Left colon (tissue), 2 donors: ENCODE measurements around the gene NCAM2. TPM values are rescaled to one million over a fixed set of nuclear protein-coding genes. Genes with fewer than 3 reads are reported as not detected.

Experiments
- ATAC-seq: fragments of 200-7000 bp; cut with Tn5 transposase; one replicate; pipeline ENCODE4 v1.9.1; 2020; ENCODE audit warnings: mild to moderate bottlenecking, moderate library complexity
- DNase-seq, 2 donors: peaks; one replicate each; pipeline ENCODE4 v3.0.0-alpha.2; 2020
- intact Hi-C, 2 donors: fragments of 100-400 bp; cut with DNase I in 1 of 2; cut with micrococcal nuclease in 1 of 2; formaldehyde crosslinking; loops; one replicate each; pipeline versions ENCODE4 v1.11.2 to v1.14.0; 2022; cut with DNase I, micrococcal nuclease
- total RNA-seq, 2 donors: library from RNA; stranded (reverse); fragmentation: NEBNext Ultra II Directional; extraction: Animal tissue kit (Norgen Biotek cat#: 25700); gene quantifications; one replicate each; pipeline ENCODE4 v1.2.1, GENCODE V29; 2021
- donor health status: DM: no; HTN: no; CAD: no.
- donor health status: DM: yes; HTN: yes; CAD: no.

Gene NCAM2
- total RNA-seq, 2 donors from 2014 or later: 2.3 to 3.5 TPM

- intact Hi-C loops: no loop called here
- DNase-seq: no peak
- no peak for ATAC-seq
Measured at GRCh38 chr21:21463456-21463855, 465.2 kb downstream of the NCAM2 start.

GRCh38 chr21:21464684-21465083 is 466.5 kb downstream of the NCAM2 start:
- intact Hi-C loops: no loop called here
- DNase-seq (no peak), ATAC-seq (no peak)

GRCh38 chr21:21466752-21467151 is 468.5 kb downstream of the NCAM2 start:
- ATAC-seq (no peak), DNase-seq (no peak)
- intact Hi-C loops: no loop called here

- DNase-seq (no peak), ATAC-seq (no peak)
Measured at GRCh38 chr21:21468003-21468402, 469.8 kb downstream of the NCAM2 start.

GRCh38 chr21:21481239-21481638 is 483.0 kb downstream of the NCAM2 start:
- no peak for DNase-seq
- no peak for ATAC-seq
- intact Hi-C loops: no loop called here

More at GRCh38 chr21:21468003-21468402, 469.8 kb downstream of the NCAM2 start:
- intact Hi-C loops: no loop called here

- intact Hi-C loops: no loop called here
- DNase-seq (no peak), ATAC-seq (no peak)
Measured at GRCh38 chr21:21508859-21509258, 510.6 kb downstream of the NCAM2 start.

GRCh38 chr21:21530680-21531079 is 532.5 kb downstream of the NCAM2 start:
- intact Hi-C loops: no loop called here
- ATAC-seq: no peak

GRCh38 chr21:21547368-21547953 is 549.3 kb downstream of the NCAM2 start:
- no peak for DNase-seq
- intact Hi-C loops: no loop called here

More at GRCh38 chr21:21530680-21531079, 532.5 kb downstream of the NCAM2 start:
- DNase-seq: no peak

GRCh38 chr21:21559285-21560045 is 561.3 kb downstream of the NCAM2 start:
- DNase-seq: no peak
- intact Hi-C loops: no loop called here
- ATAC-seq: no peak

More at GRCh38 chr21:21547368-21547953, 549.3 kb downstream of the NCAM2 start:
- ATAC-seq: no peak
